ENCODE measurements around the gene IGFBP7.

IGFBP7 gene

GRCh38 chr4:57144466-57144865, 34.3 kb upstream of the IGFBP7 start:
- DNase-seq (no peak), ATAC-seq (no peak)
- no peaks in the 10 kb centered on the region for H3K4me1 Mint-ChIP-seq
- H3K27me3 Mint-ChIP-seq = peaks cover 28% of the 10 kb centered on the region
- H3K27ac Mint-ChIP-seq = no peak overlapping the region
- H3K9me3 Mint-ChIP-seq = no peaks in the 10 kb centered on the region
- H3K4me3 Mint-ChIP-seq = no peak overlapping the region

- Mint-ChIP-seq H3K4me1 (no peaks in the 10 kb centered on the region), H3K4me3 (no peak overlapping the region), H3K9me3 (no peaks in the 10 kb centered on the region), H3K27me3 (peaks cover 18% of the 10 kb centered on the region), H3K27ac (no peak overlapping the region)
- ATAC-seq = no peak
- DNase-seq = no peak
Measured at GRCh38 chr4:57139783-57140182, 29.6 kb upstream of the IGFBP7 start.

- Mint-ChIP-seq H3K27me3 (peaks cover 6% of the 10 kb centered on the region), H3K27ac (no peak overlapping the region), H3K4me1 (no peaks in the 10 kb centered on the region), H3K4me3 (no peak overlapping the region), H3K9me3 (no peaks in the 10 kb centered on the region)
- DNase-seq (no peak), ATAC-seq (no peak)
Measured at GRCh38 chr4:57137261-57137660, 27.1 kb upstream of the IGFBP7 start.

GRCh38 chr4:57136281-57136680, 26.1 kb upstream of the IGFBP7 start:
- Mint-ChIP-seq H3K4me3 (no peak overlapping the region), H3K9me3 (no peaks in the 10 kb centered on the region), H3K27ac (no peak overlapping the region), H3K27me3 (peaks cover 6% of the 10 kb centered on the region), H3K4me1 (no peaks in the 10 kb centered on the region)
- no peak for DNase-seq
- no peak for ATAC-seq

- DNase-seq (no peak), ATAC-seq (no peak)
- no peak overlapping the region for H3K27ac Mint-ChIP-seq
- H3K4me1 Mint-ChIP-seq = no peaks in the 10 kb centered on the region
- H3K27me3 Mint-ChIP-seq = peaks cover 1% of the 10 kb centered on the region
- H3K9me3 Mint-ChIP-seq = peaks cover 0 to 9% of the 10 kb centered on the region in 2 donors
- no peak overlapping the region for H3K4me3 Mint-ChIP-seq
Measured at GRCh38 chr4:57132743-57133137, 22.6 kb upstream of the IGFBP7 start.

GRCh38 chr4:57131849-57132742, 21.9 kb upstream of the IGFBP7 start:
- no peaks in the 10 kb centered on the region for H3K4me1 Mint-ChIP-seq
- no peak for DNase-seq
- peaks cover 2 to 15% of the 10 kb centered on the region in 2 donors for H3K9me3 Mint-ChIP-seq
- no peak for ATAC-seq
- H3K4me3 Mint-ChIP-seq = no peak overlapping the region
- H3K27ac Mint-ChIP-seq = no peak overlapping the region
- H3K27me3 Mint-ChIP-seq = peaks cover 8% of the 10 kb centered on the region

- Mint-ChIP-seq H3K27me3 (peaks cover 12% of the 10 kb centered on the region), H3K4me1 (no peaks in the 10 kb centered on the region), H3K27ac (no peak overlapping the region), H3K4me3 (no peak overlapping the region), H3K9me3 (peaks cover 10 to 24% of the 10 kb centered on the region in 2 donors)
- DNase-seq = no peak
- no peak for ATAC-seq
Measured at GRCh38 chr4:57129477-57129876, 19.3 kb upstream of the IGFBP7 start.

GRCh38 chr4:57127361-57127760, 17.2 kb upstream of the IGFBP7 start:
- H3K27ac Mint-ChIP-seq = no peak overlapping the region
- DNase-seq (no peak), ATAC-seq (no peak)
- H3K4me3 Mint-ChIP-seq = no peak overlapping the region
- H3K4me1 Mint-ChIP-seq = no peaks in the 10 kb centered on the region
- H3K9me3 Mint-ChIP-seq = peaks cover 10 to 24% of the 10 kb centered on the region in 2 donors
- H3K27me3 Mint-ChIP-seq = peaks cover 19% of the 10 kb centered on the region

- peaks cover 10 to 24% of the 10 kb centered on the region in 2 donors for H3K9me3 Mint-ChIP-seq
- H3K4me1 Mint-ChIP-seq = no peaks in the 10 kb centered on the region
- H3K4me3 Mint-ChIP-seq = no peak overlapping the region
- DNase-seq (no peak), ATAC-seq (no peak)
- no peak overlapping the region for H3K27ac Mint-ChIP-seq
- peaks cover 20% of the 10 kb centered on the region for H3K27me3 Mint-ChIP-seq
Measured at GRCh38 chr4:57125996-57126395, 15.8 kb upstream of the IGFBP7 start.

GRCh38 chr4:57124145-57124544, 14.0 kb upstream of the IGFBP7 start:
- no peak overlapping the region for H3K4me3 Mint-ChIP-seq
- ATAC-seq = no peak
- H3K27me3 Mint-ChIP-seq = peaks cover 35% of the 10 kb centered on the region

GRCh38 chr4:57122959-57123358, 12.8 kb upstream of the IGFBP7 start:
- H3K9me3 Mint-ChIP-seq = peaks cover 10 to 18% of the 10 kb centered on the region in 2 donors
- DNase-seq (no peak), ATAC-seq (no peak)
- H3K4me1 Mint-ChIP-seq = no peaks in the 10 kb centered on the region
- peaks cover 40% of the 10 kb centered on the region for H3K27me3 Mint-ChIP-seq
- no peak overlapping the region for H3K4me3 Mint-ChIP-seq
- no peak overlapping the region for H3K27ac Mint-ChIP-seq

More at GRCh38 chr4:57124145-57124544, 14.0 kb upstream of the IGFBP7 start:
- Mint-ChIP-seq H3K9me3 (peaks cover 10 to 24% of the 10 kb centered on the region in 2 donors), H3K4me1 (no peaks in the 10 kb centered on the region), H3K27ac (no peak overlapping the region)
- no peak for DNase-seq

GRCh38 chr4:57119054-57119651, 9.0 kb upstream of the IGFBP7 start:
- ATAC-seq = no peak
- H3K4me3 Mint-ChIP-seq = no peak overlapping the region
- DNase-seq = no peak
- H3K27me3 Mint-ChIP-seq = peaks cover 39% of the 10 kb centered on the region
- H3K4me1 Mint-ChIP-seq = no peaks in the 10 kb centered on the region
- H3K27ac Mint-ChIP-seq = no peak overlapping the region
- H3K9me3 Mint-ChIP-seq = no peaks in the 10 kb centered on the region

GRCh38 chr4:57117491-57117890, 7.3 kb upstream of the IGFBP7 start:
- H3K4me1 Mint-ChIP-seq = no peaks in the 10 kb centered on the region
- H3K27ac Mint-ChIP-seq = no peak overlapping the region
- peaks cover 49% of the 10 kb centered on the region for H3K27me3 Mint-ChIP-seq
- ATAC-seq (no peak), DNase-seq (no peak)
- no peaks in the 10 kb centered on the region for H3K9me3 Mint-ChIP-seq
- H3K4me3 Mint-ChIP-seq = no peak overlapping the region

- Mint-ChIP-seq H3K27me3 (peaks cover 62% of the 10 kb centered on the region), H3K4me1 (peaks cover 8% of the 10 kb centered on the region), H3K27ac (no peak overlapping the region), H3K4me3 (no peak overlapping the region), H3K9me3 (no peaks in the 10 kb centered on the region)
- DNase-seq (no peak), ATAC-seq (no peak)
Measured at GRCh38 chr4:57116245-57116644, 6.1 kb upstream of the IGFBP7 start.

GRCh38 chr4:57114973-57115372, 4.8 kb upstream of the IGFBP7 start:
- Mint-ChIP-seq H3K4me3 (no peak overlapping the region), H3K27me3 (peaks cover 62% of the 10 kb centered on the region), H3K9me3 (no peaks in the 10 kb centered on the region), H3K4me1 (peaks cover 17% of the 10 kb centered on the region), H3K27ac (no peak overlapping the region)
- ATAC-seq = no peak
- no peak for DNase-seq

- Mint-ChIP-seq H3K27me3 (peaks cover 64% of the 10 kb centered on the region), H3K4me3 (no peak overlapping the region)
Measured at GRCh38 chr4:57113870-57114269, 3.7 kb upstream of the IGFBP7 start.

More at GRCh38 chr4:57113870-57114269, 3.7 kb upstream of the IGFBP7 start:
- ATAC-seq (no peak), DNase-seq (no peak)
- Mint-ChIP-seq H3K4me1 (peaks cover 17% of the 10 kb centered on the region), H3K27ac (no peak overlapping the region), H3K9me3 (no peaks in the 10 kb centered on the region)

Measured in stimulated activated naive CD8-positive, alpha-beta T cell treated with anti-CD3 and anti-CD28 coated beads, Interleukin-15, amount 100 ng/mL, for 72 hours (primary cell).